ENCODE results near the gene CPSF7. TPM values are rescaled to one million over a fixed set of nuclear protein-coding genes. Genes with fewer than 3 reads are reported as not detected.

Gene CPSF7
- total and polyA plus RNA-seq, 10 of the 15 experiments (the other 5 are each of a cell fraction or from before 2014, with no cell fraction given), result 14.9 to 93.1 (median 60.9) TPM

- ChIA-PET POLR2A (interaction anchor here (0.7 to 4.3 kb wide), 3 partner anchors 21 to 57 kb away, joined by 3 to 25 read pairs (median 3); partner anchors contain the start of genes CYB561A3, DDB1, TKFC and TMEM138), RAD21 (ENCODE audit: unreplicated experiment) (interaction anchor here (5.0 kb wide), 1 partner anchor 55 kb away, joined by 88 read pairs; no protein-coding TSS in a partner anchor), SMC1A (ENCODE audit: uncharacterized antibody, unreplicated experiment) (interaction anchor here (0.8 to 7.1 kb wide), 2 partner anchors 21 to 55 kb away, joined by 3 to 80 read pairs; partner anchors contain the start of genes DDB1 and TKFC), CTCF (interaction anchor here (1.3 to 4.8 kb wide), 2 partner anchors 55 to 136 kb away, joined by 3 to 113 read pairs; no protein-coding TSS in a partner anchor)
- TF ChIP-seq TCF12 (IDR thresholded peaks at IDR 0.05; ENCODE audit: low read depth, low read length) (no peak), ZNF274 (IDR thresholded peaks at IDR 0.05; ENCODE audit: insufficient read depth, insufficient read length) (no peak), EGR1 (IDR thresholded peaks at IDR 0.05; ENCODE audit: borderline replicate concordance in 1 of 2, low read depth in 2 of 2, low read length in 2 of 2) (no peak), RAD51 (IDR thresholded peaks at IDR 0.05) (no peak), USF2 (IDR thresholded peaks at IDR 0.05; ENCODE audit: borderline replicate concordance, low read depth, low read length) (no peak), PAX8 (IDR thresholded peaks at IDR 0.05) (no peak), BCLAF1 (IDR thresholded peaks at IDR 0.05) (no peak), CBFB (IDR thresholded peaks at IDR 0.05; ENCODE audit: low read depth) (no peak), TARDBP (IDR thresholded peaks at IDR 0.05; ENCODE audit: borderline replicate concordance) (no peak), E4F1 (IDR thresholded peaks at IDR 0.05; ENCODE audit: borderline replicate concordance, partially characterized antibody) (no peak), JUNB (IDR thresholded peaks at IDR 0.05) (no peak), TCF3 (IDR thresholded peaks at IDR 0.05; ENCODE audit: borderline replicate concordance, insufficient read depth, low read depth, low read length) (no peak), MAX (IDR thresholded peaks at IDR 0.05; ENCODE audit: low read depth, low read length) (no peak), HDAC2 (IDR thresholded peaks at IDR 0.05) (no peak), EP300 (IDR thresholded peaks at IDR 0.05; ENCODE audit: borderline replicate concordance in 1 of 2, control insufficient read depth in 1 of 2, low read depth in 2 of 2, low read length in 2 of 2) (no peak), CREM (IDR thresholded peaks at IDR 0.05; ENCODE audit: low read depth) (no peak), MYB (IDR thresholded peaks at IDR 0.05; ENCODE audit: borderline replicate concordance, low read depth, low read length) (no peak), ZBED1 (IDR thresholded peaks at IDR 0.05; ENCODE audit: borderline replicate concordance) (no peak), NFIC (IDR thresholded peaks at IDR 0.05; ENCODE audit: low read depth, low read length) (no peak), SREBF1 (IDR thresholded peaks at IDR 0.05; ENCODE audit: low read length) (no peak)
- Histone ChIP-seq H3K27ac (ENCODE audit: control insufficient read depth, insufficient read depth) (no peak overlapping the region), H3K27me3 (replicated peaks in 1 of 2; ENCODE audit: control insufficient read depth in 2 of 2, insufficient read depth in 2 of 2, low read length in 1 of 2) (no peaks in the 10 kb centered on the region), H3K4me2 (ENCODE audit: control insufficient read depth, insufficient read depth) (no peak overlapping the region), H3K4me3 (no peak overlapping the region), H3K4me1 (ENCODE audit: control insufficient read depth, insufficient read depth, low read length) (peaks cover 4% of the 10 kb centered on the region), H3K79me2 (ENCODE audit: control insufficient read depth, insufficient read depth, low read length) (no peaks in the 10 kb centered on the region), H3K9me3 (replicated peaks; ENCODE audit: control insufficient read depth, insufficient read depth, low read length) (no peaks in the 10 kb centered on the region), H3K9ac (ENCODE audit: control insufficient read depth, insufficient read depth, low read length) (no peak overlapping the region), H2AFZ (ENCODE audit: control insufficient read depth, low read depth, low read length) (no peak overlapping the region), H3K36me3 (ENCODE audit: control insufficient read depth in 2 of 2, insufficient read depth in 2 of 2, low read length in 1 of 2) (peaks cover 0 to 3% of the 10 kb centered on the region in 2 experiments; a peak in 2 of 4 replicates), H4K20me1 (ENCODE audit: control insufficient read depth, insufficient read depth) (no peaks in the 10 kb centered on the region)
- ATAC-seq (no peak), DNase-seq (ENCODE audit: low read depth, low spot score) (no peak), FAIRE-seq (no peak)
- BruUV-seq (replicated peaks), result no TSS peak
- in situ Hi-C loops (cut with MboI), result loop anchor here (5.0 kb wide), 1 partner anchor 133 kb away; no protein-coding TSS in a partner anchor
- intact Hi-C loops (cut with micrococcal nuclease; ENCODE audit: unreplicated experiment), result no loop called here
- 92% methylated on average over 1 of the region's 1 CpG for WGBS (ENCODE audit: insufficient coverage, insufficient replicate concordance, low lambda C conversion rate, missing lambda C conversion rate)
Measured at GRCh38 chr11:61390161-61390560, 39.6 kb downstream of the CPSF7 start.
